ENCODE data around the gene ELOVL7.
"Not testable (repeated sequence)": the region's sequence is repeated elsewhere in the genome, so short reads cannot be mapped to it uniquely, and the experiment has no call there.

ELOVL7 gene

DNA sequence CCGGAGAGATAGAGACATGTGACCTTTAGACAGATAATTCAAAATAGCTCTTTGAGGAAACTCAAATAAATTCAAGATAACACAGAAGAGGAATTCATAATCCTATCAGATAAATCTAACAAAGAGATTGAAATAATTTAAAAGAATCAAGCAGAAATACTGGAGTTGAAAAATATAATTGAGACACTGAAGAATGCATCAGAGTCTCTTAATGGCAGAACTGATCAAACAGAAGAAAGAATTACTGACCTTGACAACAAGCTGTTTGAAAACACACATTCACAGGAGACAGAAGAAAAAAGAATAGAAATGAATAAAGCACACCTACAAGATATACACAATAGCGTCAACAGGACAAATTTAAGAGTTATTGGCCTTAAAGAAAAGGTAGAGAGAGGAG lies 103.7 kb downstream of the ELOVL7 start:
- no peaks in the 10 kb centered on the region for H3F3A ChIP-seq (ENCODE audit: insufficient read depth)
- H3K9me3 ChIP-seq (ENCODE audit: insufficient read depth, low read length) = no peaks in the 10 kb centered on the region
- no peaks in the 10 kb centered on the region for H3K79me2 ChIP-seq (ENCODE audit: insufficient read depth, low read length)
- no peaks in the 10 kb centered on the region for H3K27me3 ChIP-seq (ENCODE audit: low read length)
- no peak for TF ChIP-seq EZH2phosphoT487 (conservative IDR thresholded peaks at IDR 0.05; ENCODE audit: low read length)
- TF ChIP-seq, protein P1, sequence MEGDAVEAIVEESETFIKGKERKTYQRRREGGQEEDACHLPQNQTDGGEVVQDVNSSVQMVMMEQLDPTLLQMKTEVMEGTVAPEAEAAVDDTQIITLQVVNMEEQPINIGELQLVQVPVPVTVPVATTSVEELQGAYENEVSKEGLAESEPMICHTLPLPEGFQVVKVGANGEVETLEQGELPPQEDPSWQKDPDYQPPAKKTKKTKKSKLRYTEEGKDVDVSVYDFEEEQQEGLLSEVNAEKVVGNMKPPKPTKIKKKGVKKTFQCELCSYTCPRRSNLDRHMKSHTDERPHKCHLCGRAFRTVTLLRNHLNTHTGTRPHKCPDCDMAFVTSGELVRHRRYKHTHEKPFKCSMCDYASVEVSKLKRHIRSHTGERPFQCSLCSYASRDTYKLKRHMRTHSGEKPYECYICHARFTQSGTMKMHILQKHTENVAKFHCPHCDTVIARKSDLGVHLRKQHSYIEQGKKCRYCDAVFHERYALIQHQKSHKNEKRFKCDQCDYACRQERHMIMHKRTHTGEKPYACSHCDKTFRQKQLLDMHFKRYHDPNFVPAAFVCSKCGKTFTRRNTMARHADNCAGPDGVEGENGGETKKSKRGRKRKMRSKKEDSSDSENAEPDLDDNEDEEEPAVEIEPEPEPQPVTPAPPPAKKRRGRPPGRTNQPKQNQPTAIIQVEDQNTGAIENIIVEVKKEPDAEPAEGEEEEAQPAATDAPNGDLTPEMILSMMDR (IDR thresholded peaks at IDR 0.05; ENCODE audit: insufficient read depth, low read length, poor library complexity, severe bottlenecking) = no peak
- H3K4me2 ChIP-seq (ENCODE audit: low read depth, low read length, poor library complexity, severe bottlenecking) = no peak overlapping the region
- no peaks in the 10 kb centered on the region for H3K9me2 ChIP-seq (replicated peaks; ENCODE audit: insufficient read depth, low read length)
- no peak overlapping the region for H3K27ac ChIP-seq (ENCODE audit: low read depth, low read length)
- H3K9ac ChIP-seq (ENCODE audit: low read length) = no peak overlapping the region
- H3K4me3 ChIP-seq (ENCODE audit: insufficient read depth, low read length, poor library complexity, severe bottlenecking) = no peak overlapping the region
- H3K36me3 ChIP-seq (ENCODE audit: low read length) = no peaks in the 10 kb centered on the region
- no peaks in the 10 kb centered on the region for H4K20me1 ChIP-seq (ENCODE audit: low read depth, low read length)
- no peak overlapping the region for H2AFZ ChIP-seq (ENCODE audit: low read depth, low read length, severe bottlenecking)

DNA sequence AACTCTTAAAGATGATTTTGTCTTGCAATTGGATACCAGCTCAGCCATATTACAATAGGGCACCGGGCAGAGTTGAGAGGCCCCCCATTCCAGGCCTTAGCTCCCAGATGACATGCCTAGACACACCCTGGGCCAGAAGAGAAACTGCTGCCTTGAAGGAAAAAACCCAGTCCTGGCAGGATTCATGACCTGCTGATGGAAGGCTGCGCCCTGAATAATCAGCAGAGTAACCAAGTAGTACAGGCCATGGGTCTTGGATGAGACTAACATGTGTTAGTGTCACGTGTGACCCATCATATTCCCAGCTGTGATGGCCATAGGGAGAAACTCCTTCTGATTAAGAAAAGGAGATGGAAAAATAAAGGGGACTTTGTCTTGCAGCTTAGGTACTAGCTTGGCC lies 105.1 kb downstream of the ELOVL7 start:
- Histone ChIP-seq H3F3A (ENCODE audit: insufficient read depth) (no peaks in the 10 kb centered on the region), H2AFZ (ENCODE audit: low read depth, low read length, severe bottlenecking) (no peak overlapping the region), H3K4me2 (ENCODE audit: low read depth, low read length, poor library complexity, severe bottlenecking) (no peak overlapping the region), H3K9ac (ENCODE audit: low read length) (no peak overlapping the region), H3K9me3 (ENCODE audit: insufficient read depth, low read length) (no peaks in the 10 kb centered on the region), H3K27ac (ENCODE audit: low read depth, low read length) (no peak overlapping the region), H3K36me3 (ENCODE audit: low read length) (no peaks in the 10 kb centered on the region), H3K9me2 (replicated peaks; ENCODE audit: insufficient read depth, low read length) (no peaks in the 10 kb centered on the region), H3K27me3 (ENCODE audit: low read length) (no peaks in the 10 kb centered on the region), H3K79me2 (ENCODE audit: insufficient read depth, low read length) (no peaks in the 10 kb centered on the region), H4K20me1 (ENCODE audit: low read depth, low read length) (no peaks in the 10 kb centered on the region), H3K4me3 (ENCODE audit: insufficient read depth, low read length, poor library complexity, severe bottlenecking) (no peak overlapping the region)
- TF ChIP-seq, protein P1 (IDR thresholded peaks at IDR 0.05; ENCODE audit: insufficient read depth, low read length, poor library complexity, severe bottlenecking) = no peak
- no peak for TF ChIP-seq EZH2phosphoT487 (conservative IDR thresholded peaks at IDR 0.05; ENCODE audit: low read length)

DNA sequence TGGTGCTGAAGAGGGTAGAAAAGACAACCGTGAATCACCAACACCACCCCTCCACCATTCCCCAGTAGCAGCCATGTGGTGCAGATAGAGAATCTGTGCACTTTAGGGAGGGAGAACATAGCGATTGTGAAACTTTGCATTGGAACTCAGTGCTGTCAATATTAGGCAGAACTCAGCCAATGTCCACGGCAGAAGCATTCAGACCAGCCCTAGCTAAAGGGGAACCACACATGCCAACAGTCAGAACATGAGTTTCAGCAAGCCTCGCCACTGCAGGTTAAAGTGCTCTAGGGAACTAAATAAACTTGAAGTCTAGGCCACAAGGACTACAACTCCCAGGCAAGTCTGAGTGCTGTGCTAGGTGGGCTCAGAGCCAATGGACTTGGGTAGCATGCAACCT lies 105.6 kb downstream of the ELOVL7 start:
- H3K79me2 ChIP-seq (ENCODE audit: insufficient read depth, low read length) = no peaks in the 10 kb centered on the region
- no peaks in the 10 kb centered on the region for H3K27me3 ChIP-seq (ENCODE audit: low read length)
- TF ChIP-seq, protein P1 (IDR thresholded peaks at IDR 0.05; ENCODE audit: insufficient read depth, low read length, poor library complexity, severe bottlenecking) = no peak
- no peak for TF ChIP-seq EZH2phosphoT487 (conservative IDR thresholded peaks at IDR 0.05; ENCODE audit: low read length)
- no peak overlapping the region for H3K4me2 ChIP-seq (ENCODE audit: low read depth, low read length, poor library complexity, severe bottlenecking)
- H2AFZ ChIP-seq (ENCODE audit: low read depth, low read length, severe bottlenecking) = no peak overlapping the region
- H4K20me1 ChIP-seq (ENCODE audit: low read depth, low read length) = no peaks in the 10 kb centered on the region
- no peaks in the 10 kb centered on the region for H3K9me3 ChIP-seq (ENCODE audit: insufficient read depth, low read length)
- H3F3A ChIP-seq (ENCODE audit: insufficient read depth) = no peaks in the 10 kb centered on the region
- H3K4me3 ChIP-seq (ENCODE audit: insufficient read depth, low read length, poor library complexity, severe bottlenecking) = no peak overlapping the region
- no peaks in the 10 kb centered on the region for H3K36me3 ChIP-seq (ENCODE audit: low read length)
- no peaks in the 10 kb centered on the region for H3K9me2 ChIP-seq (replicated peaks; ENCODE audit: insufficient read depth, low read length)
- no peak overlapping the region for H3K27ac ChIP-seq (ENCODE audit: low read depth, low read length)
- no peak overlapping the region for H3K9ac ChIP-seq (ENCODE audit: low read length)

DNA sequence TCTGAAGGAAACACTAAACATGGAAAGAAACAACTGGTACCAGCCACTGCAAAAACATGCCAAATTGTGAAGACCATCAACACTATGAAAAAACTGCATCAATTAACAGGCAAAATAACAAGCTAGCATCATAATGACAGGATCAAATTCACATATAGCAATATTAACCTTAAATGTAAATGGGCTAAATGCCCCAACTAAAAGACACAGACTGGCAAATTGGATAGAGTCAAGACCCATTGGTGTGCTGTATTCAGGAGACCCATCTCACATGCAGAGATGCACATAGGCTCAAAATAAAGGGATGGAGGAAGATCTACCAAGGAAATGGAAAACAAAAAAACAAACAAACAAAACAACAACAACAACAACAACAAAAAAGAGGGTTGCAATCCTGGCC lies 113.2 kb downstream of the ELOVL7 start:
- H2AFZ ChIP-seq (ENCODE audit: low read depth, low read length, severe bottlenecking); H3K27ac ChIP-seq (ENCODE audit: low read depth, low read length); H3K9me3 ChIP-seq (ENCODE audit: insufficient read depth, low read length); H3K4me3 ChIP-seq (ENCODE audit: insufficient read depth, low read length, poor library complexity, severe bottlenecking); H3F3A ChIP-seq (ENCODE audit: insufficient read depth); H4K20me1 ChIP-seq (ENCODE audit: low read depth, low read length); H3K36me3 ChIP-seq (ENCODE audit: low read length); H3K9ac ChIP-seq (ENCODE audit: low read length); H3K4me2 ChIP-seq (ENCODE audit: low read depth, low read length, poor library complexity, severe bottlenecking); H3K9me2 ChIP-seq (replicated peaks; ENCODE audit: insufficient read depth, low read length); H3K27me3 ChIP-seq (ENCODE audit: low read length); H3K79me2 ChIP-seq (ENCODE audit: insufficient read depth, low read length): not testable (repeated sequence)
